Measurements from ENCODE around the gene CACNA1C.
A peak's percentile ranks its signal among the peaks of the same experiment; 100 is the strongest.

Gene CACNA1C

DNA sequence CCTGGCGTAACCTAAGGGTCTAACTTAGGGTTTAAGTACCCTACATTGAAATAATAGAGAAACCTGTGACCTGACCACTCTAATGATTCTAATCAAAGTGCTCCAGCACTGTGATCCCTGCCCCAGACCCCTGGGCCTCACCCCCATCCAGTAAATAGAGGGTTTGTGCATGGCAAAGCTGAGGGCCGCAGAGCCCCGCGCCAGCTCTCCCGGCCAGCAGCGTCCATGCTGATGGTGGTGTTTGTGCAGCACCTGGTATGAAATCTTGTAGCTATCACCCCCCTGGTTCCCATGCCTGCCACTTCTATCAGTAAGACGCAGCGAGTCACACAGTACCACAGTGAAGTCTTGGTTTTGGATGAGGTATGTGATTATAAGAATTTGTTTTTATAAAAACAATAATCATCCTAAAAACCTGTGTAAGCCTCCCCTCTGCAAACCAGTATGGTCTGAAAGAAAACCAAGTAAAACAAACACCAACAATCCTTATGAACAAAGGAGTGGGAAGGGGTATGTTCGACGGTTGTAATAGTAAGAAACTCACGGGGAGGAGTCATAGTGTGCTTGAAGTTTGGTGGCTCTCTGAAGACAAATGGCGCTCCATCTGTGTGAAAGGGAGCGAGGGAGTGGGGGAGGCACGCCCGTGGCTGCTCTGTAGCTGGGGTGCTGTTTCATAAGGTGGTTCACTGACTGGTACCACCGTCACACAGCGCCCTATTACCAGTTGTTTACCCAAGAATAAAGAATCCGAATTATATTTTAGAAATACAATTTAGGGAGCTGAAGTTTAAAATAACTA, 156.2 kb downstream of the CACNA1C start:
- DNase-seq: no peak

- no peak for DNase-seq
These were observed 158.3 kb downstream of the CACNA1C start for GRCh38 chr12:2211119-2211518.

DNA sequence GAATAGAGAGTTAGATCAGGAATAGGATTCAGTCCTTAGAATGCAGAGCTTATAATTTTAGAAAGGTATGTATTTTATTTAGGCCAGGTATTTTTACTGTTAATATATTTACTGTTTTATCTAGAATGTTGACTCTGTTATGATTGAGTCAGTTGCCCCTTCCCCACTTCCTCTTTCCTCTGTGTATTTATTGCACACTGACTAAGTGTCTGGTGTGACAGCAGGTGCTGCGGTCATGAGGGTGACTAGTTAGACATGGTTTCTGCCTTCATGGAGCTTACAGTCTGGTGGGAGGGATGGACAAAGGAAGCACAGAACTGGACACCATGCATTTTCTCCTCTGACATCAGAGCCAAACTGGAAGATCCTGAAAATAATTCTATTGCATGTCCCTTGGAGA, 159.8 kb downstream of the CACNA1C start:
- DNase-seq: no peak

DNA sequence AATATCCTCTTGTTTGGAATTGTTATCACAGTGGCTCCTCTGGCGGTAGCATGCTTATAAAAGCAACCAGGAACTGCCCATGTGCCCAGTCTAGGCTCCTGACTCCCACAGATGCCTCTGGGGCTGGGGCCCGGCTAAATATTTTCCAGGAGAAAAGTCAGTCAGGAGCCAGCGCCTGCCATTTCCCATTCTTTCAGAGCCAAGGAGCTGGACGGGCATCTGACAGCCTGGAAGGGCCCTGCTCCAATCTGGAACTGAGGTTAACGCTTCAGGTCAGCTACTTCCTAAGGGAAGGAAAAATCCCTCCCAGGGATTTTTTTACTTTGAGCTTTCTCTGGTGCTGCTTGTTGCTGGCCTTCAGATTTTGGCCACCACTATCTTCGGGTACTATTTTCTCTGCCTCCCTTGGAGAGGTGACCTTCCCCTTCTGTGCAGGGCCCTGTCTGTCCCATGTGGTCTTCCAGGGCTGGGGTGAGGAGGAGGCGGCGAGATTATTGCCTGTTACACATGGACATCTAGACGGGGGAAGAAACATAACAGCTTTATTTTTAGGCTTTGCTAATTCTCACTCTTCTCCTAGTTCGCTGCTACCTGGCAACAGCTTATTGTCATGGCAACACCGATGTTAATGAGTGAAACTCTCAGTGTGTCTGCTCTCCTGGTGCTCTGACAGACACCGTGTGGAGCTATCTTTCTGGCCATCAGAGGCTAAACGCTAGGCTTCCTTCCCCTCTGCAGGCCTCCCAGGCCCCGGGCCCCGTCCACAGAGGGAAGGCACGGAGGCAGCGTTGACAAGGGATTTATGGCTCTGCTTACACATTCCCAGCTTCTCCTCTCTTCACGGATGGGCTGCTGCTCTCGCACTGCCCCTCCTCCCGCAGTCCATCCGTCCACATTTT, 160.4 kb downstream of the CACNA1C start:
- DNase-seq: no peak

GRCh38 chr12:2214411-2214810, 161.6 kb downstream of the CACNA1C start:
- DNase-seq: no peak

DNA sequence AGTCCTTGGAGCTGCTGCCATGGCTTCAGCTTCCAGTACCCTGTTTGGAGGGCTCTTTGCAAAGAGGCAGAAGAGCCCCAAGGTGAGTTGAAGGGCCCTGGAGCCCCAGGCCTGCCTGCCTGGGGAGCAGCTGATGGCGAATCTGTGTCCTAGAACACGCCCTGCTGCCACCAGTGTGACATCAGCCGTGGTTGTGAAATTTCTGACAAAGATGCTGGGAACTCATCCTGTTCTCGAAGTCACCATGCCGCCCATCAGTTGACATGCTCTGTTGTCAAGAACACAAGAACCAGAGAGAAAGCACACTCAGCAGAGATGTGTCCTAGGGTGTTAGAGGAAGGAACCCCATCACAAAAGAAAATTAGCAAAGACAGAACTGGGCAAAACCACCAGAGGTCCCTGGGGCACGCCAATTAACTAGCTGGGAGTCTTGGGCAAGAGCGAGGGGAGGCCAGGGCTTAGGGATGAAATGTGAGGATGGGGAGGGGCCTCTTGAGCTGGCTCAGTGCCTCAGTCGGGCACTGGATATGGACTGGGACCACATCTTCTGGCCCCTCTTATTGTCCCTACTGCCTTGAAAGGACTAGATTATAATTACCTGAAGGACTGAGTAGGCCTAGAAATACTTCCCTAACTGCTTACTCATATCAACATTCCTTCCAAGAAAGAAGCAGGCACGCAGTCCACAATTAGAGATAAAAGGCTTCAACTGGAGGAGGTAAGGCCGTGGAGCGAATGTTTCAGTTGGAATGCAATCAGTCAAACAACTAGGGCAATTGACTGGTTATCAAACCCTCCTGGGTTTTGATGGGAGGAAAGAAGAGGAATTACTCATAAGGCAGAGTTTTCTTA, 163.1 kb downstream of the CACNA1C start:
- peak; percentile 5 for DNase-seq

- DNase-seq: no peak
These were observed 165.9 kb downstream of the CACNA1C start for GRCh38 chr12:2218706-2219105.

- no peak for DNase-seq
These were observed 168.3 kb downstream of the CACNA1C start for GRCh38 chr12:2221030-2221621.

DNA sequence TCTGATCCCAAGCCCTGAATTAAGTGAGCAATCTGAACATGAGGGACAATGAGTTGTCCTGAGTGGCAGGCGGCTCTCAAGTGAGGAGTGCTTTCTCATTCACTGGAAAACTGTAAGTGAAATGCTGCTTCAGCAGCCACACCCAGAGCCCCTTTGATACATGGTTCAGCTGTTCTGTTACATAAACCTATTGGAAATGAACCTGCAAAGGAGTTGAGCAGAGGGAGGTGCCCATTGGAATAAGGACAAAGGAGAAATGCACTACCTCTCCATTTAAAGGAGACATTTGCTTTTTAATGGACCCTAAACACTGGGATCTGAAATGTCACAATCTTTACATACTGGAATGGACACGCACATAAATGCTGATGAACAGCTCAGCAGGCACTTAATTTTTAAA, 169.9 kb downstream of the CACNA1C start:
- no peak for DNase-seq

DNA sequence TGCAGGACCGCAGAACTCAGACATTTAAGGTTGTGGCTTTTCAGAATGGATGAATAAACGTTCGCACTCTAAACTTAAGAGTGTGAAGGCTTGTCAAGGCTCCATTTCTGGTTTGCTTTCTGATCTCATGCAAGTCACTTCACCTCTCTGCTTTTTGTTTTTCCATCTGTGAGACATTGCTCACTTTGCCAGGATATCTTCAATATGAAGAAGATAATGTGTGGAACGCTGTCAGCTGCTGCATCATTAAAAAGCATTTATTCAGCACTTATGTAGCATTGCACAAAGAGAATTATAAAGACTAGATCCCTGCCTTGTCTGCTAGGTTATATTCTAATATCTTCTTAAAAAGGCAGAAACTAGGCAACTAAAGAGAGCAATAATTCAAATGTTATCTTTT, 172.2 kb downstream of the CACNA1C start:
- no peak for DNase-seq

DNA sequence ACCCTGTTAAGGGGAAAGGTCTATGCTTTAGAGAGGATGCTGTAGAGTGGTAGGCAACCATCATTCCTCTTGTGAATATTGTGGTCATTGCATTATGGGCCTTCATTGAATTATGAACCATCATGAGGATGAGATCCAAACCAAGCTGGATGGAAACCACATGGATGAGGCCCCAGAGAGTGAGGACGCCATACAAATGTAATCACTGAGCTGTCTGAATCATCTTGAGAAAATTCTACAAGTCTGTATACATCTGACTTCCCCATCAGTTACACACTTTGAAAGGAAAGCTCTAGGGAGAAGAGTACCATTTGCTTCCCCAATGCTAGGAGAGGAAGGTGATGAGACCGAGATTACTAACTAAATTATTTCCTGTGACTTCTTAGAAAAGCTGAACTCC, 172.9 kb downstream of the CACNA1C start:
- no peak for DNase-seq

DNA sequence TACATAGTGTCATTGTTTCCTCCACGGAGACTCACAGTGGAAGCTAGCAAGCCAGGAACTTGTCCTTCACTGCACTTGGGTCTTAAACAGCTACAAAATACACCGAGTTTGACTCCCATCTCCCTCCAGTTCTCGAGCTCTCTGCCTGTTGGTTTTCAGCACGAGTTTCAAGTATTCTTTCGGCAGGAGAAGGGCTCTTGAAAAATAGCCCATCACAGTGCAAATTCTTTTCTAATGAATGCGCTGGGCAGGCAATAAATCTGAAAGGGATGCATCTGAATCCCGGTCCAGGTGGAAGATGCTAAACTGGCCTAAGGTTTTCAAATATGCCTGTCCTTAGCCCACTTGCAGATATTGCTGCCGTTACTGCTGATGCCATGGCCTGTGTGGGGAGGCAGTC, 173.9 kb downstream of the CACNA1C start:
- no peak for DNase-seq

DNA sequence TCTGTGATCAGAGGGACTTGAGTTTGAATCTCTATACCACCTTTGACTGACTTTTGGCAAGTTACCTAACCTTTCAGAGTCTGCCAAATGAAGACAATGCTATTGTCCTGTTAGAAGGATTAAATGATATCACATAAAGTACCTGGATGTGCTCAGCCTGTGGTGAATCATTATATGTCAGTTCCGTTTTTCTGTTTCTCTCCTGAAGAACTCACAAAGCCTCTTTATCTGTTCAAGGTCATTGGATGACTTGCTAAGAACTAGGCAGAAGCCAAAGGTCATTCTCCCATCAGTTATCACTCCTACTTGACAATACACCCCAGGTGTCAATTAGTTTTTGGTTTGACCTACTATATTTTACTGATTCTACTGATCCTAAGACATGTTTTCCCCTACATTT, 174.6 kb downstream of the CACNA1C start:
- DNase-seq: no peak

DNA sequence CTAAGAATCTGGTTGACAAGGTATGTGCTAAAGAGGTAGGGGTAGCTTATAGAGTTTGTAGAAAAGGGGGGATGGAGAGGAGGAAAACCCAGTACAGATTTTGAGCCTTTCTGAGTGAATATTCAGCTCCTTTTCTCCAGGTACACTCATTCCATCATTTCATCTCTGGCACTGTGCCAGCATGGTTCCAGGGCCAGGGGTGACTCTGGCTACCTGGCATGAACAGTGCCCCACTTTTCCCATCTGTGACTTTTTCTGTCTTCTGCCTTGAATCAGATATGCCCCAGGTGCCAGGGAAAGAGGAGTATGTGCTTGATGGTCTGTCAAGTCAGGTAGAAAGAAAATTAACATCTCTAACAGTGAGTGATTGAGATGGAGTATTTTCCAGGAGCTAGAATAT, 175.7 kb downstream of the CACNA1C start:
- DNase-seq: no peak

GRCh38 chr12:2229661-2230539, 177.1 kb downstream of the CACNA1C start:
- no peak for DNase-seq

DNA sequence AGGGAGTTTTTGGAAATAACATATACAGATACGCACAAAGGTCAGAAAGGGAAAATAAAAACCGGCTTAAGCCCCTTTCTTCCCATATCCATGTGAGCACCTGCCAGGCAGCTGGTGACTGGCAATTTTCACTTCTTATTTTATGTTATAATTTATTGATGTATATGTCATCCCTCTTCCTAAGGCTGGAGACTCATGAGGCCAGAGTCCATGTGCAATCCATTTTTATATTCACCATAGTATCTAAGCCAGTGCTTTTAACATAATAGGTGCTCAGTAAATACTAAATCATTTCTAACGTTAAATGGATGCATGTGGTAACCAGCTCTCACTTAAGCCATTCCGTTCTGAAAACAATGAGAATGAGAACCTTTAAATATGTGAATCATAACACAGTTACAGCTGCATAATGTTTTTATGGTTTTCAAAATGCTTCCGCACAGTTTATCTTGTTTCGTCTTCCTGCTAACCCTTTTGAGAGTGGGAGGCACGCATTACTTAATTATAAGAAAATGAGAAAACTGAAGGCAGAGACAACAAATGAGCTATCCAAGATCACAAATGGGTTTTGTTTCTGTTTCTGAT, 178.3 kb downstream of the CACNA1C start:
- no peak for DNase-seq

GRCh38 chr12:2231956-2232355, 179.2 kb downstream of the CACNA1C start:
- no peak for DNase-seq

GRCh38 chr12:2233034-2233433, 180.2 kb downstream of the CACNA1C start:
- peak; percentile 28 for DNase-seq

GRCh38 chr12:2234091-2234490, 181.3 kb downstream of the CACNA1C start:
- no peak for DNase-seq

DNA sequence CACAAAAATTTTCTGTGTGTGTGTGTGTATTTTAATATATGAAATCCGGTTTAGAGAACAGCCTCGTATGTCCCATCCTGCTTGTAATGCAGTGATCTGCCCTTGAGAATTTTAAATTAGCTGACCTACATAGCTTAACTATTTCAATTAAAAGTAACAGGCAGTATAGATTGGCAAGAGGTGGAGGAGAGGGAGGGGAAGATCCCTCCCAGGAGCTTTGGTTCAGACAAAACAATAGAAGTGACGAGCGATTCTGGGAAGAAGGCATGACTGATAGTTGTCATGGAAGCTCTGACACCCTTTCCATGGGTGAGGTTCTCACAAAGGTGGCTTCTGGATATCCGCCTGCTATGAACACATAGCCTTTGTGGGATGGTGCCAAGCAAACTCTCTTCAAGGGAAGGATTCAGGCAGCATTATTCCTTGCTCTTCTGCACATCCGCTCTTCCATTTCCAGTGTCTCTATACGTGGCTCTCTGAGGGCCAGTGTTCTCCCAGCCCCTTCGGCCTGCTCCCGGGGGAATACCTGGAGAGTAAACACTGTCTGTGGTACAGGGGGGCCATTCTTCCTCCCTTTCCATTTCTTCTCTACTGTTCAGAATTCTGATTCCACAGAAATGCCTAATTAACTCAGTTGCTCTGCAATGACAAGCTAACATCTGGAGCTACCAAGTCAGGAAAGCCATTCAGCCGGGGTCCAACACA, 182.0 kb downstream of the CACNA1C start:
- DNase-seq: no peak

Measured in amniotic stem cell (primary cell).